ENCODE measurements around the gene MYCN.

MYCN gene

DNA sequence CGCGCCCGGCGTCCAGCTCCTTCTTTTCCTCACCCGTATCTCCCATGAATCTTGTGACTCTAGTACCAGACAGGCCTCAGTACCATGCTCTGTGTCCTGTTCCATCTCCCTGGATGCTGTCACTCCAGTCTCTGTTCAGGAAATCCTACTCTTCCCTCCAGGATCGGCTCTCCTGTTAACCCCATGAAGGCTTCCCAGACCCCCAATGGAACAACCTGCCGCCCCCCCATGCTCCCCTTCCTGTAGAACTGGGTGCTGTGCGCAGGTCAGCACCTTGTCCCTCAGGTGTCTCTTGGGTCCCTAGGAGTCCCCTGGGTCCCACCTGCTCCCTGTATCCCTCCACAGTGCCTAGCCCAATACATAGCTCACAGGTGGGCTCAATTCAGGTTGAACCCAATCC is 41.3 kb downstream of the MYCN start:
- DNase-seq: no peak

DNA sequence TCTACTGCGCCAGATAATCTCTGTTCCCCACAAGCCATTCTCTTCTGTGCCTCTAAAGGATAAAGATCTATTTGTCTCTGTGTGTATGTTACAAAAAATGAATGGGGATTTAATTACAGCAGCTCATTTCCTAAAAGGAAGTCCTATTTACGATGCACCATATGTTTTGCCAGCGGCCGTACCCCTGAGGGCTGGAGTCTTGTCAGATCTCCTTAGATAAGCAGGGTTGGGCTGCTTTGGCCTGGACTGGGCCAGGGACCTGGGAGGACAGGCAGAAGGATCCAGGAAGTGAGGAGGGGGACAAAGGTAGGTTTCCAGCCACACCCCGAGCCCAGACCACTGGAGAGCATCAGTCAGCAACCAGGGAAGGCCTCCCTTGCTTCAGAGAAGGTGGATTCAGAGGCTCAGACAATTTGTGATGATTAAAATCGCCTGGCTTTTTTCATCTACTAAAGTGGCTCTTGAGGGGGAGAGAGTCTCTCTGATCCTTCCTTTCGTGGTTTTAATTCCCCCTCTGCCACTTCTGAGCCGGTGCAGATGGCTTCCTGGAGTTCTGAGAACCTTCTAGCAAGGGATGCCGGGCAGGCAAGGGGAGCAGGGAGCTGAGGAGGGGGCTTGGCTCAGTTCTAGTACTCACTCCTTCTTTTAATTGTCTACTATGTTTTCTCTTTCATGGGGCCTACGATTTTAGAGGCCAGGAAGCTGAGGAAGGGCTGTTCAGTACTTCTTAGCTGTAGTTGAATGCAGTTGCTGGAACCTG is 42.1 kb downstream of the MYCN start:
- no peak for DNase-seq

DNA sequence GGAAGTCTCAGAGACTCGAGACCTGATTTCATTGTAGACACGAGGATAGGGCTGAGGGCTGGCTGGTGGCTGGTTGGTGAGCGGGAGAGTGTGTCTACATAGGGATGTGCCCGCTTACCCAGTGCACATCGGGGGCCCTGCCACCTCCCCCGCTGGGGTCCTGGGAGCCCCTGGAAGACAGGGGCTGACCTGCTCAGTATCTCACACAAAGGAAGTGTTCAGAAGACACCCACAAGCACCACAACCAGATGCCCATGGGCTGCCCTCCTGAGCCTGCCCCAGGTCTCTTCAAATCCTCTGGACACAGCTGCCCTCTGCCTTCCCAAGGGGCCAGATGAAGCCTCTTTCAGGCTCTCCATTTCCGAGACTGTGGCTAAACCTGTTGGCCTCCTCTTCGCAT is 43.1 kb downstream of the MYCN start:
- no peak for DNase-seq

DNA sequence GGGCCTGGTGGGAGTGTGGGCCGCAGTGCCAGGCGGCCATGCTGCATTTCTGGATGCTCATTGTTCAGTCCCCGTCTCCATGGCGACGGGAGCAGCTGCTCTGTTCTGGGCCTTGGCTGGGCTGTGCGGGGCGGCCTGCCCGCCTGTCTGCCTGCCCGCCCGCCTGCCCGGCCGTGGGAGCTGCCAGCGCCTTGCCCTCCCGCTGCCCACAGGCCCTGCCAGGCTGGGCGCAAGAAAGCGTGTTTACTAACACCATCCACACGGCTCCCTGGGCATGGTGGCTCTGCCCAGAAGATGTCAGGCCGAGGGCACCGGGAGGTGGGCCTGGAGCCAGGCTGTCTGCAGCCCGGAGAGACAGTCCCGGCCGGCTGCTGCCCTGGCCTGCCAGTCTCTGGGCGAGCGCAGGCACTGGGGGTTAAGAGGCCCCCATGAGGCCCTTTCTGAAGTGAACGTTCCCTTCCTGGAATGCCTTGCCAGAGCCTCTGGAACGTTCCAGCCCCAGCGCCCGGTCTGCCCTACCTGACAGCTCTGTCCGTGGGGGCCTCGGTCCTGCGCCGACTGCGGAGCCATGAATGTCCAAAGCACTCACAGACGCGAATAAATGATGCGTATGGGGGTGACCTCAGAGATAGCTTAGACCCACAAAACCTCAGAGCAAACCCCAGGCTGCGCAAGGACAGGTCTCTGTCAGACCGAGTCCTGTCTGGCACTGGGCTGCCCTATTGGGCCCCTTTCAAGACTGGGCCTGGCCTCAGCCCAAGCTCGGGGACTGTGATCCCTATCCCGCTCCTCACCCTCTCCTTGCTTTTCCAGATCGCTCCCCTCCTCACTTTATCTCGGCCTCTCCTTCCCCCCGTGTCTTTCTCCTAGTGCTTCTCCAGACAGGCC is 44.3 kb downstream of the MYCN start:
- DNase-seq: no peak

DNA sequence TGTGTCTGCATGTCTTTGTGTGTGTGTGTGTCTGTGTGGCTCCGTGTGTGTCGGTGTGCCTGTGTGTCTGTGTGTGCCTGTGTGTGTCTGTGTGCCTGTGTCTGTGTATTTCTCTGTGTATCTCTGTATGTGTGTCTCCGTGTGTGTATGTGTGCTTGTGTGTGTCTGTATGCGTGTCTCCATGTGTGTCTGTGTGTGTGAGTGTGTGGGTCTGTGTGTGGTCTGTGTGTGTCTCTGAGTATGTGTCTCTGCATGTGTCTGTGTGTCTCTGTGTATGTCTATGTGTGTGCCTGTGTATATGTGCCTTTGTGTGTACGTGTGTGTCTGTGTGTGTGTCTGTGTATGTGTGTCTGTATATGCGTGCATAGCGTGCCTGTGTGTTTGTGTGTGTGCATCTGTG is 45.2 kb downstream of the MYCN start:
- DNase-seq: no peak

DNA sequence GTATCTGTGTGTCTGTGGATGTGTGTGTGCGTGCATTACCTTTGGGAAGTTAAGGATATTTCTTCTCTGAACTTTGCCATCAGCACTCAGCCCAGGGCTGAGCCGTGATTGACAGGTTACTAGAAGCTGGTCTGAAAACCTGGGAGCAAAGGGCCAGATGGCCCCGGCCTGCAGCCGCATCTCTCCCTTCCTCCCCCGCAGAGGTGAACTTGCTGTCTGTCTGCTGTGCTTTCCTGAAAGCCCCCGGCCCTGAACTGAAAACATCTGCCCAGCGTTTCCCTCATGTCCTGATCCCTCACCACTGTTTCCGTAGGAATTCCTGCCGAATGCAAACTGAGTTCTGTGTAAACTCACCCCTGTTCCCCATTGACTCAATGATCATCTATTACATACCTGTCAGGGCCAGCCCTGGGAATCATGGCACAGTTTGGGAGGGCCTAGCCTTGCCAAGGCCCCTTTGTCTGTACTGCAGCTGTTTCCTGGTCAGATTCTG is 45.8 kb downstream of the MYCN start:
- no peak for DNase-seq

DNA sequence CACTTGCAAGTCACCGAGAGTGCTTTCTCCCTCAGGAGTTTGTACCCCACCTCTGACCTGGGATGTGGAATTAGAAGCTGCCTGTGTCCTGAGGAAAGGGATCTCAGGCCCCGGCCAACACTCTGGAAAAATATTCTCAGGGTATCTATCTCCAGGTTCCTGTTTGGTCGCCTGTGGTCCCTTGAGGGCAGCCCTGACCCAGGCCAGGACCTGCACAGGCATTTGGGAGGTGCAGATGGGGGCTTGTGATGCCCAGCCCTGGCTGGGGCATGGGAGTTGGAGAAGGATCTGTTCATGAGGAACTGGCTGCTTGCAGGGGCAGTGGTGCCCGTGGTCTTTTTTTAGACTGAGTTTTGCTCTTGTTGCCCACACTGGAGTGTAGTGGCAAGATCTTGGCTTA is 46.3 kb downstream of the MYCN start:
- DNase-seq: no peak

DNA sequence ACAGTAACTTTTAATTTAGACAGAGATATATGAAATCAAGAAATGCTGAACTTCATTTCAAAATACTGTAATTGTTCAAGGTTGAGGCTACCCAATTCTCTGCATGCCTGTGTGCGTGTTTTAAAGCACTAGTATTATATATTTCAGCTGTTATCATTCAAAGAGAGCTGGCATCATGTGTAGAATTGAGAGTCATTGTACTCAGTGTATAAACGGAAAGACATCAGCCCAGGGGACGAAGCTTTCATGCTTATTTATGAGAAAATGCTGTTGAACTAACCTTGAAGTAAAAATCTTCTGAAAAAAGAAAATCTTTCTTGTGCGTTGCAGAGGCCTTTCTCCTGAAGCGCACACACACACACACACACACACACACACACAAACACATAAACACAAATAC is 48.4 kb downstream of the MYCN start:
- DNase-seq: no peak

DNA sequence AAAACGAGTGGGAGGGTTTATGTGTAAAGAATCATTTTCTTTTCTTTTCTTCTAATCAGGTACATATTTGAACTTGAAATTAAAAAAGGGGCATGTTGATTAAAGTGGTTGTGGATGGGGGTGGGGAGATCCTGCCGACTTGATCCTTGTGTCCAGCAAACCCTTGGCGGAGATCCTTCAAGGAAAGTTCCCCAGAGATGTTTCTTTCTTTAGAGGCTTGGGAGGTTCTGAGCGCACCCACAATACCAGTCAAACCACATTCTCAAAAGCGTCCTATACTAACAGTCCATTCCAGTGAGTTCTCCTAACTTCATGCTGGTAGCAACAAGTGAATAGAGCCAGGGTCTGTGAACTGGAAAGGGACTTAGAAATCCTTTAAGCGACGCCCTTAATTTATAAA is 49.2 kb downstream of the MYCN start:
- DNase-seq: no peak

DNA sequence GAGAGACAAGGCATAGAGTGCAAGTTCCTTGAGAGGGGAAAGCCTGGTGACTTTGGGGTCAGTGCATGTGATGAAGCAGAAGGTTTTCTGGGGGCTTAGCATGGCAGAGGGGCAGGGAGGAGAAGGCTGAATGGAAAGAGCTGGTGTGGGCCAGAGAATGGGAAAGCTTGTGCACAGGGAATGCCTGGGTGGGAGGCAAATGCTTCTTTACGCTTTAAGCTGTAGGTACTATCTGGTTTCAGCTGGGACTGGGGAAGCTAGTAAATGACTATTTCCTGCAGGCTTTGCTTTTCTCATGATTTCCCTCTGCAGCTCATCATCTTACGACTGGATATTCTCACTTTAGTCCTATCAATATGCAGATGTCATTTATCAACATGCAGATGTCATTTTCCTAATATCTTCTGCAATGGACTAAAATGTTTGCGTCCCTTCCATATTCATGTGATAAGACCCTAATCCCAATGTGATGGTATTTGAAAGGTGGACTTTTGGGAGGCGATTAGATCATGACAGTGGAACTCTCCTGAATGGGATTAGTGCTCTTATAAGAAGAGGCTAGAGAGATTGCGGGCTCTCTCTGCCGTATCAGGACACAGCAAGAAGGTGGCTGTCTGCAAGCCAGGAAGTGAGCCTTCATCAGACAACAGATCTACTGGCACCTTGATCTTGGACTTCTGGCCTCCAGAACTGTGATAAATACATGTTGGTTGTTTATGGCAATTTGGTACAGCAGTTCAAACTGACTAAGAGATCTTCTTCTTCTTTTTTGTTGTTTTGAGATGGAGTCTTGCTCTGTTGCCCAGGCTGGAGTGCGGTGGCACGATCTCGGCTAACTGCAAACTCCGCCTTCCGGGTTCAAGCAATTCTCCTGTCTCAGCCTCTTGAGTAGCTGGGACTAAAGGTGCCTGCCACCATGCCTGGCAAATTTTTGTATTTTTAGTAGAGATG is 50.1 kb downstream of the MYCN start:
- no peak for DNase-seq

DNA sequence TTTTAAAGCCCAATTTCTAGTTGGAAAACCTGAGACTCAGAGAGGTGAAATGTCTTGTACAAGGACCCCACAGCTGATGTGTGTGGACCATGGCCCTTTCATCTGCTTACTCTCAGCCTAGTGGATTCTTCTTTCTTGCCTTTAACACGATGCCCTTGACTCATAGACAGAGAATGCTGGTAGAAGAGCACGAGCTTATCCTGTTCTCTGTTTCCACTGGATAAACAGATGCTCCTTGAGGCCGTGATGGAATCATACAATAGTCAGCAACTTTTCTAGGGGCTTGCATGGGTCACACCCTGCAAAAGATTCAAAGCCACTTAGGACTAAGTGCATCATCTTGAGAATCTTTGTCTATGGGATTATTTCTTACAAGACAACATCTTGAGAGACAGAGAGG is 50.9 kb downstream of the MYCN start:
- no peak for DNase-seq

DNA sequence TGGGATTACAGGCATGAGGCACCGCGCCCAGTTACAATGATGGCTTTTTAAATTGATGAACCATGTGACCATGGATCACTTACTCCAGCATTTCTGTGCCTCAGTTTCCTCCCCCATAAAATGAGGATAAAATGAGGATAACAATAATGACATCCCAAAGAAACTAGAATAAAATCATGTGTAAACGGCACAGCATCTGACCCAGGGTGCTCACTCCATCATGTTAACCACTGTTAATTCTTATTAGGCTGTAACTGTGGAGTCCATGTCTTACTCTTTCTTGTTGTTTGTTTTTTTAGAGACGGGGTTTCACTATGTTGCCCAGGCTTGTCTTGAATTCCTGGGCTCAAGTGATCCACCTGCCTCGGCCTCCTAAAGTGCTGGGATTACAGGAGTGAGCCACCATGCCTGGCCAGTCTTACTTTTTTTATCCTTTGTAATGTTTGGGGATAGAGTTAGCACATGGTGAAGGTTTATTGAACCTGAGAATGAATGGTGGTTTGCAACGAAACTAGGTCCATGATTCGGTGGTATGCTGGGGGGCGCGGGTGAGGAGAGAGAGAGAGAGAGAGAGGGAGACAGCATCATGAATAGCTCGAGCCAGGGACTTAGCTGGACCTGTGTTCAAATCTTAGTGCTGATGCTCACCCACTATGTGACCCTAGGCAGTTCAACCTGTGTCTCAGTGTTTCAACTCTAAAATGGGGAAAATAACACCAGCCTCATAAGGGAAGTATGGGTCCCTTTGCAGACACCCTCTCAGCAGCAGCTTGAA is 52.3 kb downstream of the MYCN start:
- DNase-seq: no peak

DNA sequence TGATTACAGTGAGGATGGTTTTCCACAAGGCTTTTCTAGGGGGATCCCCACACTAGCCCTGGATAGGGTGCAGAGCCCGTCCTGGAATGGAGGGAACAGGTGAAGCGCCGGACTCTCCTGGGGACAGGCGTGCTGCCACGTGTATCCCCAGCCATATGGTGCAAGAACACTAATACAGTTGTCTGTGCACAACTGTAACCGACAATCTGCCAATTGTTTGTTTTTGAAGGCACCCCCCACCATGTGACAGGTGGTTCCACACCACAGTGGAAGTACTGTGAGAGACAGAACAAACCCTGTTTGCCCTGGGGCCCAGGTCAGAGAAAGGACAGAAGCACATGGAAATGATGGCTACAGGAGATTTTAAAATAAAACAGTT is 52.9 kb downstream of the MYCN start:
- no peak for DNase-seq

DNA sequence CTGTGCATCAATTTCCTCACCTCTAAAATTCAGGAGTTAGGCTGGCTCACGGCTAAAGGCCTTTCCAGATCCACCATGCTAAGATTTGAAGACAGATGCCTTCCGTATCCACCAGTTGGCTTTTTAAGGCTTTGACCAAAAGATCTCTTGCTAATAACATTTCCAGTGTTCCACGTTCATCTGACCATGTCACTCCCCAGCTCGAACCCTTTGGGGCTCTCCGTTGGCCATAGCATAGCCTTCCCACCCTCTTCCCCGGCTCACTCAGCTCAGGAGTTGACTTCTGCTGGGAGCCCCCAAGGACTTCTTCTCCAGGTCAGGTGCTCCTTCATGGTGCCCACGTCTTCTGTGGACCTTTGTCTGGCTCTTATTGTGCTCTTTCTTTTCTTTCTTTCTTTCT is 53.3 kb downstream of the MYCN start:
- DNase-seq: no peak

DNA sequence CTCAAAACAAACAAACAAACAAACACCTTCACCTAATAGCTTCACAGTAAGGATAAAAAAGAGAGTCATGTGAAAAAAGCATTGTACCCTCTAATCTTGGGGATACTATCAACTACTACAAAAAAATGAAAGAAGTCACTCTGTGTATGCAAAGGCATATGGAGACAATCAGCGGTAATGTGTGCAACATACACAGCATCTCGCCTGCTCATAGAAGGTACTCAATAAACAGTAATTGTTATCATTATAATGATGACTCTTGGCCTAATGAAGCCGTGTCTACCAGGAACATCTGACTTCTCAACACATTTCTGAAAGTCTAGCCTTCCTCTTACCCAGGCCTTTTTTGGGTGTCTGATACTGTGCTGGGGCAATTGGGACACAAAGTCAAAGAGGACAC is 55.3 kb downstream of the MYCN start:
- DNase-seq: no peak

Data from NCI-H748 treated with DMSO at 0.1 percent for 48 hours (cell line).